Activated T-cell treated with anti-CD3 and anti-CD28 coated beads, Interleukin-2, amount 50 U/mL, for 1 hour (primary cell): Measurements from ENCODE around the gene RPL21.

Experiments used
- DNase-seq: peaks from one replicate; pipeline ENCODE4 v3.0.0-alpha.2; 2020

RPL21 gene

GRCh38 chr13:27258637-27259386, 7.5 kb downstream of the RPL21 start:
- DNase-seq: no peak

GRCh38 chr13:27259831-27260230, 8.5 kb downstream of the RPL21 start:
- DNase-seq: no peak

GRCh38 chr13:27261396-27261795, 10.0 kb downstream of the RPL21 start:
- DNase-seq: no peak

GRCh38 chr13:27263438-27263837, 12.1 kb downstream of the RPL21 start:
- DNase-seq: no peak

- DNase-seq: no peak
Observed at GRCh38 chr13:27264181-27264580, 12.8 kb downstream of the RPL21 start.

GRCh38 chr13:27264648-27265047, 13.3 kb downstream of the RPL21 start:
- no peak for DNase-seq

GRCh38 chr13:27266917-27267316, 15.6 kb downstream of the RPL21 start:
- DNase-seq: no peak

- no peak for DNase-seq
Observed at GRCh38 chr13:27267596-27267995, 16.2 kb downstream of the RPL21 start.

- DNase-seq: no peak
Observed at GRCh38 chr13:27269114-27269665, 17.8 kb downstream of the RPL21 start.

GRCh38 chr13:27270594-27271520, 19.5 kb downstream of the RPL21 start, which contains the start of gene RASL11A:
TSS of gene RASL11A (plus strand) at chr13:27270830. CDS start at chr13:27270945, 115 bp downstream.
- peak; percentile 83 for DNase-seq

GRCh38 chr13:27271570-27272096, 20.3 kb downstream of the RPL21 start:
- DNase-seq: no peak

GRCh38 chr13:27273658-27274425, 22.5 kb downstream of the RPL21 start:
- no peak for DNase-seq

- DNase-seq: no peak
Observed at GRCh38 chr13:27274631-27275030, 23.3 kb downstream of the RPL21 start.

- DNase-seq: no peak
Observed at GRCh38 chr13:27276188-27276587, 24.8 kb downstream of the RPL21 start.

GRCh38 chr13:27279506-27279905, 28.1 kb downstream of the RPL21 start:
- no peak for DNase-seq

GRCh38 chr13:27280009-27280656, 28.8 kb downstream of the RPL21 start:
- no peak for DNase-seq

GRCh38 chr13:27280841-27281240, 29.5 kb downstream of the RPL21 start:
- DNase-seq: no peak

- DNase-seq: no peak
Observed at GRCh38 chr13:27281420-27281819, 30.1 kb downstream of the RPL21 start.

GRCh38 chr13:27283906-27284493, 32.6 kb downstream of the RPL21 start:
- DNase-seq: no peak

- no peak for DNase-seq
Observed at GRCh38 chr13:27288392-27288791, 37.0 kb downstream of the RPL21 start.

GRCh38 chr13:27289011-27289665, 37.8 kb downstream of the RPL21 start:
- DNase-seq: no peak
